ENCODE data around the gene NOSIP. TPM values are rescaled to one million over a fixed set of nuclear protein-coding genes. Genes with fewer than 3 reads are reported as not detected.

NOSIP gene
- total RNA-seq, 4 donors from 2014 or later: 56.5 to 105 (median 74.4) TPM

- intact Hi-C loops (cut with DNase I; ENCODE audit: low total_unique reads): no loop called here
Measured at GRCh38 chr19:49597703-49597974, 17.3 kb upstream of the NOSIP start.

GRCh38 chr19:49596954-49597702 lies 16.8 kb upstream of the NOSIP start:
- TF ChIP-seq POLR2AphosphoS5 (IDR thresholded peaks at IDR 0.05): no peak
- TF ChIP-seq POLR2A (IDR thresholded peaks at IDR 0.05): no peak
- TF ChIP-seq CTCF (IDR thresholded peaks at IDR 0.05): no peak
- TF ChIP-seq EP300 (IDR thresholded peaks at IDR 0.05; ENCODE audit: low read depth): no peak
- in situ Hi-C loops (cut with MboI; ENCODE audit: low pct_ligation_motif_present in 1 of 4, low pct_unique_long_range_greater_than_20kb in 1 of 4, low sequenced_read_pairs in 3 of 4) (no loop called here), intact Hi-C loops (cut with DNase I; ENCODE audit: low total_unique reads) (no loop called here)

More at GRCh38 chr19:49597703-49597974, 17.3 kb upstream of the NOSIP start:
- in situ Hi-C loops (cut with MboI; ENCODE audit: low pct_ligation_motif_present in 1 of 4, low pct_unique_long_range_greater_than_20kb in 1 of 4, low sequenced_read_pairs in 3 of 4): no loop called here
- H3K4me1 ChIP-seq: peaks cover 9 to 18% (median 14%) of the 10 kb centered on the region in 4 donors
- 95 to 100% methylated on average over 3 to 29 of the region's 29 CpGs for WGBS, 2 donors (ENCODE audit: low coverage in 1 of 2)
- no peaks in the 10 kb centered on the region for H3K27me3 ChIP-seq
- DNase-seq: no peak
- H3K9me3 ChIP-seq: no peaks in the 10 kb centered on the region
- peaks cover 0 to 47% (median 18%) of the 10 kb centered on the region in 4 donors for H3K36me3 ChIP-seq
- H3K27ac ChIP-seq: no peak overlapping the region
- TF ChIP-seq POLR2AphosphoS5 (IDR thresholded peaks at IDR 0.05) (no peak), EP300 (IDR thresholded peaks at IDR 0.05; ENCODE audit: low read depth) (no peak), CTCF (IDR thresholded peaks at IDR 0.05) (no peak), POLR2A (IDR thresholded peaks at IDR 0.05) (no peak)
- H3K4me3 ChIP-seq: no peak overlapping the region

GRCh38 chr19:49596407-49596806 lies 16.1 kb upstream of the NOSIP start:
- 92% methylated on average over 15 of the region's 15 CpGs; no CpG with 5 or more reads in 1 of the 2 donors for WGBS, 2 donors (ENCODE audit: low coverage in 1 of 2)
- in situ Hi-C loops (cut with MboI; ENCODE audit: low pct_ligation_motif_present in 1 of 4, low pct_unique_long_range_greater_than_20kb in 1 of 4, low sequenced_read_pairs in 3 of 4) (no loop called here), intact Hi-C loops (cut with DNase I; ENCODE audit: low total_unique reads) (no loop called here)
- H3K36me3 ChIP-seq: peaks cover 0 to 44% (median 16%) of the 10 kb centered on the region in 4 donors
- DNase-seq: no peak
- no peak overlapping the region for H3K4me3 ChIP-seq
- TF ChIP-seq CTCF (IDR thresholded peaks at IDR 0.05): no peak
- TF ChIP-seq POLR2AphosphoS5 (IDR thresholded peaks at IDR 0.05): no peak
- no peak for TF ChIP-seq POLR2A (IDR thresholded peaks at IDR 0.05)
- TF ChIP-seq EP300 (IDR thresholded peaks at IDR 0.05; ENCODE audit: low read depth): no peak
- H3K9me3 ChIP-seq: no peaks in the 10 kb centered on the region
- no peaks in the 10 kb centered on the region for H3K27me3 ChIP-seq
- no peak overlapping the region for H3K27ac ChIP-seq
- peaks cover 13 to 27% (median 20%) of the 10 kb centered on the region in 4 donors for H3K4me1 ChIP-seq

More at GRCh38 chr19:49596954-49597702, 16.8 kb upstream of the NOSIP start:
- Histone ChIP-seq H3K9me3 (no peaks in the 10 kb centered on the region), H3K4me1 (peaks cover 13 to 23% (median 19%) of the 10 kb centered on the region in 4 donors), H3K27me3 (no peaks in the 10 kb centered on the region), H3K4me3 (no peak overlapping the region), H3K36me3 (peaks cover 0 to 44% (median 16%) of the 10 kb centered on the region in 4 donors), H3K27ac (no peak overlapping the region)
- no peak for DNase-seq
- WGBS, 2 donors (ENCODE audit: low coverage in 1 of 2): 97% methylated on average over 53 of the region's 65 CpGs; no CpG with 5 or more reads in 1 of the 2 donors

GRCh38 chr19:49595819-49596404 lies 15.6 kb upstream of the NOSIP start:
- intact Hi-C loops (cut with DNase I; ENCODE audit: low total_unique reads): no loop called here
- no peaks in the 10 kb centered on the region for H3K27me3 ChIP-seq
- no peak for TF ChIP-seq POLR2A (IDR thresholded peaks at IDR 0.05)
- TF ChIP-seq POLR2AphosphoS5 (IDR thresholded peaks at IDR 0.05): no peak
- no peak for TF ChIP-seq EP300 (IDR thresholded peaks at IDR 0.05; ENCODE audit: low read depth)
- TF ChIP-seq CTCF (IDR thresholded peaks at IDR 0.05): no peak
- H3K9me3 ChIP-seq: no peaks in the 10 kb centered on the region
- no peak overlapping the region for H3K27ac ChIP-seq
- no peak for DNase-seq
- peaks cover 13 to 27% (median 20%) of the 10 kb centered on the region in 4 donors for H3K4me1 ChIP-seq
- no peak overlapping the region for H3K4me3 ChIP-seq
- peaks cover 0 to 40% (median 16%) of the 10 kb centered on the region in 4 donors for H3K36me3 ChIP-seq
- in situ Hi-C loops (cut with MboI; ENCODE audit: low pct_ligation_motif_present in 1 of 4, low pct_unique_long_range_greater_than_20kb in 1 of 4, low sequenced_read_pairs in 3 of 4): no loop called here
- WGBS, 2 donors (ENCODE audit: low coverage in 1 of 2): 94% methylated on average over 23 of the region's 32 CpGs; no CpG with 5 or more reads in 1 of the 2 donors
